ENCODE data around the gene CFAP45. TPM values are rescaled to one million over a fixed set of nuclear protein-coding genes. Genes with fewer than 3 reads are reported as not detected.

Gene CFAP45
- total RNA-seq, 1 experiment from 2014 or later, result 3.6 TPM

DNA sequence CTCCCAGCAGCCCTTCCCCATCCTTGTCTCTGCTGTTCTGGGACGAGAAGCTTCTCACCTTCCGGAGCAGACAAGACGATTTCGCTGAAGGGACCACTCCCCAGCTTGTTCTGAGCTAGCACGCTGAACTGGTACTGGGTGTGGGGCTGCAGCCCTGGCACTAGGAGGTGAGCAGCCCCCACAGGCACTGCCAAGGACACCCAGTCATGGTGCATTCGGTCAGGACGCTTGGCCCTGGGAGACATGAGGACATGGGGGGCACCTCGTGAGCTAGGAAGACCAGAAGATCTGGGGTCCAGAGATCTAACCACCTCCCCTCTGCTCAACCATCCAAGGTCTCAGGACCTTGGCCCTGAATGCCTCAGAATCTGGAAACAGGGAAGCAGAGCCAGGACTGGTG, 30.7 kb upstream of the CFAP45 start:
- H3K4me3 ChIP-seq (ENCODE audit: low read depth, low read length, poor library complexity, severe bottlenecking), result no peak overlapping the region
- peaks cover 14% of the 10 kb centered on the region for H3K4me1 ChIP-seq (ENCODE audit: insufficient read depth, low read length, poor library complexity, severe bottlenecking)
- ChIA-PET POLR2A (ENCODE audit: low non-redundant PET) (no interaction called here), CTCF (no interaction called here)
- no peak overlapping the region for H3K27ac ChIP-seq (ENCODE audit: low read depth, low read length, poor library complexity, severe bottlenecking)
- no peaks in the 10 kb centered on the region for H3K36me3 ChIP-seq (ENCODE audit: insufficient read depth, low read length, poor library complexity, severe bottlenecking)
- no peak for TF ChIP-seq EZH2 (IDR thresholded peaks at IDR 0.05; ENCODE audit: borderline replicate concordance, low read depth, low read length, poor library complexity, severe bottlenecking)
- TF ChIP-seq, protein P1, sequence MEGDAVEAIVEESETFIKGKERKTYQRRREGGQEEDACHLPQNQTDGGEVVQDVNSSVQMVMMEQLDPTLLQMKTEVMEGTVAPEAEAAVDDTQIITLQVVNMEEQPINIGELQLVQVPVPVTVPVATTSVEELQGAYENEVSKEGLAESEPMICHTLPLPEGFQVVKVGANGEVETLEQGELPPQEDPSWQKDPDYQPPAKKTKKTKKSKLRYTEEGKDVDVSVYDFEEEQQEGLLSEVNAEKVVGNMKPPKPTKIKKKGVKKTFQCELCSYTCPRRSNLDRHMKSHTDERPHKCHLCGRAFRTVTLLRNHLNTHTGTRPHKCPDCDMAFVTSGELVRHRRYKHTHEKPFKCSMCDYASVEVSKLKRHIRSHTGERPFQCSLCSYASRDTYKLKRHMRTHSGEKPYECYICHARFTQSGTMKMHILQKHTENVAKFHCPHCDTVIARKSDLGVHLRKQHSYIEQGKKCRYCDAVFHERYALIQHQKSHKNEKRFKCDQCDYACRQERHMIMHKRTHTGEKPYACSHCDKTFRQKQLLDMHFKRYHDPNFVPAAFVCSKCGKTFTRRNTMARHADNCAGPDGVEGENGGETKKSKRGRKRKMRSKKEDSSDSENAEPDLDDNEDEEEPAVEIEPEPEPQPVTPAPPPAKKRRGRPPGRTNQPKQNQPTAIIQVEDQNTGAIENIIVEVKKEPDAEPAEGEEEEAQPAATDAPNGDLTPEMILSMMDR (conservative IDR thresholded peaks at IDR 0.05; ENCODE audit: low read depth, low read length), result no peak
- BruUV-seq (replicated peaks), result no TSS peak
- DNase-seq (ENCODE audit: low spot score), result no peak
- no peaks in the 10 kb centered on the region for H3K27me3 ChIP-seq (replicated peaks; ENCODE audit: insufficient read depth, low read depth, low read length, poor library complexity)
- intact Hi-C loops (cut with micrococcal nuclease; ENCODE audit: unreplicated experiment), result no loop called here
- H3K9me3 ChIP-seq (ENCODE audit: low read depth, low read length, poor library complexity, severe bottlenecking), result no peaks in the 10 kb centered on the region

DNA sequence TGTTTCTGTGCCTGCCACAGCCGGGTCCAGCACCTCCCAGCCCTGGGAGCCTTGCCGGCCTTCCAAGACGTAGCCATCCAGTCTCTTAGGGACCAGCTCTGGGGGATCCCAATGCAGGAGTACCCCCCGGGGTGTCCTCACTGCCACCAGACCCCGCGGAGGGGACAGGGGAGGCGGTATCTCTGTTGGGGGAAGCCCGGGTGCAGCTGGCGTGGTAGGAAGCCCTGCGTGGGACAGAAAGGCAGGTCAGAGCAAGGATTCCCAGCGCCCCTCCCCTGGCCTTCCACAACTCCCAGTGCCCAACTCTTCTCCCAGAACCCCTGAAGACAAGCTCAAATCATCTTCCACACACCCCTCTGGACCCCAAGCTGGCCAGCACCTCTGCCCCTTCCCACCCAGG, 30.3 kb upstream of the CFAP45 start:
- peaks cover 16% of the 10 kb centered on the region for H3K4me1 ChIP-seq (ENCODE audit: insufficient read depth, low read length, poor library complexity, severe bottlenecking)
- no peak for TF ChIP-seq EZH2 (IDR thresholded peaks at IDR 0.05; ENCODE audit: borderline replicate concordance, low read depth, low read length, poor library complexity, severe bottlenecking)
- TF ChIP-seq, protein P1 (conservative IDR thresholded peaks at IDR 0.05; ENCODE audit: low read depth, low read length), result no peak
- H3K27ac ChIP-seq (ENCODE audit: low read depth, low read length, poor library complexity, severe bottlenecking), result no peak overlapping the region
- no TSS peak for BruUV-seq (replicated peaks)
- intact Hi-C loops (cut with micrococcal nuclease; ENCODE audit: unreplicated experiment), result no loop called here
- ChIA-PET CTCF (no interaction called here), POLR2A (ENCODE audit: low non-redundant PET) (no interaction called here)
- no peaks in the 10 kb centered on the region for H3K36me3 ChIP-seq (ENCODE audit: insufficient read depth, low read length, poor library complexity, severe bottlenecking)
- no peaks in the 10 kb centered on the region for H3K27me3 ChIP-seq (replicated peaks; ENCODE audit: insufficient read depth, low read depth, low read length, poor library complexity)
- H3K9me3 ChIP-seq (ENCODE audit: low read depth, low read length, poor library complexity, severe bottlenecking), result no peaks in the 10 kb centered on the region
- H3K4me3 ChIP-seq (ENCODE audit: low read depth, low read length, poor library complexity, severe bottlenecking), result no peak overlapping the region
- DNase-seq (ENCODE audit: low spot score), result no peak

DNA sequence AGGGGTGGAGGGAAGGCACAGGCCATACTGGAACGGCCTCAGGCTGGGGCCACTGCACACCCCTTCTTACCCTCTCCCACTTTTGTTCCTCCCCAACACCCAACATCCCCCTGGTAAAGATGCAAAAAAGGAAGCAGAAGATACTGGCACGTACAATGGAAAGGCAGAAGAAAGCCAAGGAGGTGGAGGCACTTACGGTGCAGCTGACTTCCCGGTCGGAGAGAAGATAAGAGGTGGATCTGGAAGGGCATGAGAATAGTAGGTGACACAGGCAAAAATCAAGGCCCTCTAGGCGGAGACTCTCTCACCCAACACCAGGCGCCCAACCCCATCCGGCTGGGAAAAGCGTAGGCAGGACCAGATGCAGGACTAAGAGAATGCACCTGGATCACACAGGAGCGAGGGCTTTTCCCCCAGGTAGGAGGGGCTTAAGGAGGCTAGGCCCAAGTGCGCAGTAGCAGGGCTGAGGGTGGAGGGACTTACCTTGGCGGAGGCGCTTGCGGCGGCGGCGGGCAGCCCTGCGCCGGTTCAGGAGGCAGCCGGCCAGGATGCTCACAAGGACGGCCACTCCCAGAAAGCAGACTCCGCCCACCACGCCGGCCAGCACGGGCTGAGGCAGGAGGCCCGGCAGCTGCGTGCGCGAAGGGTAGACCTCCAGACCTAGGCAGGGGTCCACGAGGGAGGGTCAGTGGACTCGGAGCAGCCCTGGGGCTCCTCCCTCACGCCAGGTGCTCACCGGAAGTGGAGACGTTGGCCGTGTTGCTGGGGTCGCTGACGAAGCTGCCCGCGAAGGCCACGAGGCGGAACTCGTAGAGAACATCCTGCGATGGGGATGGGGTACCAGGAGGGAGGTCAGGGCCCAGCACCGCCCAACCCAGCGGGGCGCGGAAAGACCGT, 29.4 kb upstream of the CFAP45 start:
- no peak overlapping the region for H3K27ac ChIP-seq (ENCODE audit: low read depth, low read length, poor library complexity, severe bottlenecking)
- no peaks in the 10 kb centered on the region for H3K9me3 ChIP-seq (ENCODE audit: low read depth, low read length, poor library complexity, severe bottlenecking)
- peaks cover 16% of the 10 kb centered on the region for H3K4me1 ChIP-seq (ENCODE audit: insufficient read depth, low read length, poor library complexity, severe bottlenecking)
- DNase-seq (ENCODE audit: low spot score), result no peak
- BruUV-seq (replicated peaks), result no TSS peak
- TF ChIP-seq, protein P1 (conservative IDR thresholded peaks at IDR 0.05; ENCODE audit: low read depth, low read length), result no peak
- no peak for TF ChIP-seq EZH2 (IDR thresholded peaks at IDR 0.05; ENCODE audit: borderline replicate concordance, low read depth, low read length, poor library complexity, severe bottlenecking)
- no peaks in the 10 kb centered on the region for H3K36me3 ChIP-seq (ENCODE audit: insufficient read depth, low read length, poor library complexity, severe bottlenecking)
- no peaks in the 10 kb centered on the region for H3K27me3 ChIP-seq (replicated peaks; ENCODE audit: insufficient read depth, low read depth, low read length, poor library complexity)
- no peak overlapping the region for H3K4me3 ChIP-seq (ENCODE audit: low read depth, low read length, poor library complexity, severe bottlenecking)
- intact Hi-C loops (cut with micrococcal nuclease; ENCODE audit: unreplicated experiment), result no loop called here
- CTCF ChIA-PET, result interaction anchor here (0.6 kb wide), 1 partner anchor 408 kb away, joined by 8 read pairs; no protein-coding TSS in a partner anchor
- POLR2A ChIA-PET (ENCODE audit: low non-redundant PET), result no interaction called here
